GM21723 (cell line): Measurements from ENCODE around the gene DCST2.
"Not testable (repeated sequence)": the region's sequence is repeated elsewhere in the genome, so short reads cannot be mapped to it uniquely, and the experiment has no call there.

Experiments
- ATAC-seq: cut with Tn5 transposase; IDR thresholded peaks from one replicate; pipeline ENCODE4 v1.9.1; 2021; ENCODE audit warnings: mild to moderate bottlenecking, moderate library complexity; ENCODE audit not compliant: unreplicated experiment

The DCST2 gene

GRCh38 chr1:154982897-154983648 is 50.5 kb downstream of the DCST2 start, which contains the start of gene FLAD1:
Gene FLAD1, plus strand, starts transcription at chr1:154983344. Its CDS starts 351 bp downstream, at chr1:154983695.
- ATAC-seq: peak; percentile 97

- ATAC-seq: no peak
These were observed 51.2 kb downstream of the DCST2 start for GRCh38 chr1:154982341-154982740.

GRCh38 chr1:154978360-154978759 is 55.2 kb downstream of the DCST2 start:
- ATAC-seq: no peak

- not testable (repeated sequence) for ATAC-seq
These were observed 55.8 kb downstream of the DCST2 start for GRCh38 chr1:154977762-154978161.

GRCh38 chr1:154975409-154976059 is 58.0 kb downstream of the DCST2 start:
- ATAC-seq: no peak

- peak; percentile 45 for ATAC-seq
These were observed 58.7 kb downstream of the DCST2 start for GRCh38 chr1:154974808-154975408.

GRCh38 chr1:154974102-154974807 is 59.3 kb downstream of the DCST2 start, which contains the start of gene CKS1B:
Gene CKS1B, plus strand, starts transcription at chr1:154974681. Its CDS starts 65 bp downstream, at chr1:154974746.
- ATAC-seq: peak; percentile 75

GRCh38 chr1:154973344-154974101 is 60.1 kb downstream of the DCST2 start:
- ATAC-seq: peak; percentile 33

- no peak for ATAC-seq
These were observed 60.9 kb downstream of the DCST2 start for GRCh38 chr1:154972517-154973343.

- no peak for ATAC-seq
These were observed 61.4 kb downstream of the DCST2 start for GRCh38 chr1:154972213-154972516.

- ATAC-seq: no peak
These were observed 62.1 kb downstream of the DCST2 start for GRCh38 chr1:154971341-154971998.

GRCh38 chr1:154970631-154971340 is 62.8 kb downstream of the DCST2 start, which contains the start of gene SHC1:
Gene SHC1, minus strand, starts transcription at chr1:154970747. Its CDS starts 221 bp downstream, at chr1:154970526.
- ATAC-seq: no peak

- ATAC-seq: no peak
These were observed 63.6 kb downstream of the DCST2 start for GRCh38 chr1:154969860-154970452.

GRCh38 chr1:154969246-154969645 is 64.3 kb downstream of the DCST2 start:
- ATAC-seq: no peak

- no peak for ATAC-seq
These were observed 64.8 kb downstream of the DCST2 start for GRCh38 chr1:154968731-154969130.
